DMS53 treated with DMSO at 0.1 percent for 48 hours (cell line): ENCODE data around the gene DCHS2.
"Not testable (repeated sequence)": the region's sequence is repeated elsewhere in the genome, so short reads cannot be mapped to it uniquely, and the experiment has no call there.

Source experiments
- DNase-seq: peaks from one replicate; lab custom pipeline; 2025; ENCODE audit not compliant: unreplicated experiment; lab: John Stamatoyannopoulos, UW

DCHS2 gene

DNA sequence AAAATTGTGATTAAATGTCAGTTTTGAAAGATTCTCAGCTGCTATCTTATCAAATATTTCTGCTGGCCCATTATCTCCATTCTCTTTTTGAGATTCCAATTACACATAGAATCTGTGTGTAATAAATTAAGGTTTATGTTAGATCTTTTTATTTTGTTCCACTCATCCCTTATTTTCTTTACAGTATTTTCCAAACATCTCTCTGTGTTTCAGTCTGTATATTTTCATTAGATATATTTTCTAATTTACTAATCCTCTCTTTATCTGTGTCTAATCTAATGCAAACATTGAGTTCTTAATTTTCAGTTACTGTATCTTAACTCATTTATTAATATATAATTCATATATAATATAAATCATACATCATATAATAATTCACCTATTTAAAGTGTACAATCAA, 268.7 kb downstream of the DCHS2 start:
- no peak for DNase-seq

GRCh38 chr4:154218051-154218450, 273.5 kb downstream of the DCHS2 start:
- DNase-seq: no peak

GRCh38 chr4:154217384-154217783, 274.2 kb downstream of the DCHS2 start:
- DNase-seq: not testable (repeated sequence)

GRCh38 chr4:154211506-154211905, 280.1 kb downstream of the DCHS2 start:
- no peak for DNase-seq

DNA sequence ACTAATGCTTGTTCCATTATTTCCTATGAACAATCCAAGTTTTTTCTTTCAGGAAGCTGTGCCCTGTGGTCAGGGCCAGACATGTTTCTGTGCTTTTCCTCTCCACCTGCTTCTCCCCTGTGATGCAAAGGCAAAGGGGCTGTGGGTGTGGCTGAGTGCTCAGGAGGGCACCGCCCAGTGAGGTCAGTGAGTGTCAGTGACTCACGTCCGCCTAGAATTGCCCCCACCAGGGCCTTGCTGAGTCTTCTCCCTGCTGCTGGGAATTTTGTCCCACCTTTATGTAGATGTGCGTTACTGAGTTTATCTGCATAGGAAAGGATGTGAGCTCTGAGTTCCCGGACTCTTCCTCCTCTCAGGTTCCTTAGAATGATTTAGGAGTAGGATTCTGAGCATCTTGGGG, 283.2 kb downstream of the DCHS2 start:
- DNase-seq: no peak

DNA sequence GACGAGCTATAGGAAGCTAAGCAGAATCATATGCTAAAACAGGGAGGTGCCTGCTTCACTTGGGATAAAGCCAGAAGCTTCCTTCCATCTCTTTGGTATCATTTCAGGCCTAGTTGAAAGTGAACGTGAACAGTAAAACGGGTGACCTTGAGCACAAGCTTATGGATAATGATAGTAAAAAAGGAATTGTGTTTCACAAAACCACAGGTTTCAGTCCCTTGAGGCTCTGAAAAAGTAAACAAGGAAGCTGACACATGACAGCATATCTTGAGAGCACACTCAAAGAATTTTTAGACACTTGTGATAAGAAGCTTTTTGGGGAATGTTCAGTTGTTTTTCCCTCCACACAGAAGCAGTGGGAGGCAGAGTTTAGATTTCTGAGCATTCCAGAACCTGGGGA, 286.1 kb downstream of the DCHS2 start:
- no peak for DNase-seq

GRCh38 chr4:154194649-154195048, 296.9 kb downstream of the DCHS2 start:
- DNase-seq: no peak

GRCh38 chr4:154192585-154192984, 299.0 kb downstream of the DCHS2 start:
- no peak for DNase-seq

DNA sequence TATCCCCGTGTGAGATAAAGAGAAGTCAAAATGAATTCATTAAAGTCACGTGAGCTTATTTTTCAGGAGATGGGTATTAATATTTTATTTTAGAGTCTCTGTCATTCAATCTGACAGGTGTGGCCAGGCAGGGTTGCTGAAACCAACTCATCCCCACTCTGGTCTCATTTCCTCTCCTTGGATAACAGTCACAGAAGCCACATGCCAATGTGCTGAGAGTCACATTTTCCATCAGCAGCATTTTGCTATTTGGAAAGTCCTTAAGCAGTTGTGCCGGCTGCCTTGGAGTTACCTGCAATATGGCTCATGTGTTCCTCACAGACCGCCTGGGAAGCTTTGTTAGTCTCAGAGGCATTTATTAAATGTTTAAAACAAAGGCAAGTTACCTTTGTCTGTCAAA, 302.3 kb downstream of the DCHS2 start:
- no peak for DNase-seq

GRCh38 chr4:154186888-154187287, 304.7 kb downstream of the DCHS2 start:
- DNase-seq: no peak

GRCh38 chr4:154186035-154186434, 305.6 kb downstream of the DCHS2 start:
- DNase-seq: no peak

- DNase-seq: no peak
These were observed 307.4 kb downstream of the DCHS2 start for GRCh38 chr4:154184238-154184637.

- no peak for DNase-seq
These were observed 308.3 kb downstream of the DCHS2 start for GRCh38 chr4:154183264-154183663.
